HepG2 (cell line): ENCODE measurements around the gene TSPAN31. TPM values are rescaled to one million over a fixed set of nuclear protein-coding genes. Genes with fewer than 3 reads are reported as not detected.

Experiments
- ATAC-seq: fragments of 200-7000 bp; cut with Tn5 transposase; 3 replicates; pipeline ENCODE4 v1.9.1; 2020; ENCODE audit warnings: mild to moderate bottlenecking, moderate library complexity
- BruUV-seq: library from RNA; stranded (reverse); fragments of 400-500 nt; replicated peaks from 2 replicates; lab custom pipeline; 2021; lab: Mats Ljungman, UMichigan
- CTCF ChIA-PET: fragments of 300-600 bp; formaldehyde crosslinking; extraction: SDS; loops from one replicate; lab custom pipeline; 2021; ENCODE audit warnings: low total read pairs, inconsistent platforms, low intra/inter-chr PET ratio; lab: Yijun Ruan, JAX
- POLR2A ChIA-PET: fragments of 350-600 bp; sonication (Branson Sonifier 250); formaldehyde crosslinking; loops from one replicate; lab custom pipeline; 2020; ENCODE audit warnings: antibody characterized with exemption, inconsistent platforms; lab: Yijun Ruan, JAX
- DNase-seq: peaks from one replicate; pipeline ENCODE4 v3.0.0-alpha.2; 2015; ENCODE audit warnings: low spot score
- FAIRE-seq: peaks from 3 replicates; lab custom pipeline; 2011; peaks lifted over from hg19 to GRCh38; lab: Jason Lieb, UNC
- H2AFZ ChIP-seq: one replicate; pipeline ENCODE4 v1.6.1; 2011; ENCODE audit warnings: low read length, inconsistent platforms
- H3K27ac ChIP-seq: fragments of 300-600 bp; 3 replicates; pipeline ENCODE4 v1.8.0; 2011; ENCODE audit warnings: mixed run types, mild to moderate bottlenecking, mixed read lengths, low read length, inconsistent platforms; ENCODE audit not compliant: insufficient read depth; ENCODE audit errors: extremely low read length
- H3K27me3 ChIP-seq, 2 experiments: fragments of 200-600 bp in 1 of 2; 2 replicates in 1 of 2; 3 replicates in 1 of 2; pipeline versions ENCODE4 v1.6.0 to v1.8.0; 2011; ENCODE audit warnings: low read length in 2 of 2, mild to moderate bottlenecking in 2 of 2, moderate library complexity in 2 of 2, inconsistent platforms in 1 of 2; ENCODE audit not compliant: insufficient read depth in 2 of 2, control insufficient read depth in 1 of 2
- H3K36me3 ChIP-seq, 2 experiments: fragments of 200-600 bp in 1 of 2; replicated peaks in 1 of 2; 2 replicates in 1 of 2; 3 replicates in 1 of 2; pipeline versions ENCODE4 v1.5.1 to v1.8.0; 2011; ENCODE audit warnings: low read length in 2 of 2, inconsistent platforms in 1 of 2; ENCODE audit not compliant: insufficient read depth in 2 of 2, control insufficient read depth in 1 of 2
- H3K4me1 ChIP-seq: 2 replicates; pipeline ENCODE4 v1.5.1; 2012; ENCODE audit warnings: low read length, inconsistent platforms; ENCODE audit not compliant: insufficient read depth
- H3K4me2 ChIP-seq: 2 replicates; pipeline ENCODE4 v1.6.0; 2011; ENCODE audit warnings: low read depth, low read length, inconsistent platforms
- H3K4me3 ChIP-seq, 3 experiments: fragments of 200-600 bp in 1 of 3; sonication (generic), shearing (Covaris generic) in 1 of 3; replicated peaks in 1 of 3; 2 replicates each; pipeline ENCODE4 v1.5.1; 2011 to 2016; ENCODE audit warnings: low read length in 3 of 3, inconsistent platforms in 2 of 3, low read depth in 2 of 3, mild to moderate bottlenecking in 2 of 3, control low read depth in 1 of 3, mixed read lengths in 1 of 3; ENCODE audit not compliant: insufficient read depth in 1 of 3
- H3K79me2 ChIP-seq: one replicate; pipeline ENCODE4 v1.6.1; 2011; ENCODE audit warnings: low read length, inconsistent platforms; ENCODE audit not compliant: insufficient read depth
- H3K9ac ChIP-seq: 2 replicates; pipeline ENCODE4 v1.6.0; 2011; ENCODE audit warnings: mild to moderate bottlenecking, low read depth, low read length, inconsistent platforms; ENCODE audit not compliant: insufficient read depth
- H3K9me3 ChIP-seq: 2 replicates; pipeline ENCODE4 v1.5.1; 2012; ENCODE audit warnings: mild to moderate bottlenecking, low read length
- H4K20me1 ChIP-seq: 2 replicates; pipeline ENCODE4 v1.6.0; 2011; ENCODE audit warnings: inconsistent platforms, mild to moderate bottlenecking, low read length, moderate library complexity; ENCODE audit not compliant: insufficient read depth
- ATF1 ChIP-seq: IDR thresholded peaks from 2 replicates; pipeline ENCODE4 v1.6.1; 2016; ENCODE audit warnings: mild to moderate bottlenecking, control low read depth
- CSRNP1 ChIP-seq: sonication (generic); formaldehyde crosslinking; IDR thresholded peaks from 2 replicates; pipeline ENCODE4 v1.8.1; 2023; ENCODE audit warnings: mild to moderate bottlenecking, missing genetic modification reagents
- HNF4A ChIP-seq: sonication (generic); formaldehyde crosslinking; IDR thresholded peaks from 2 replicates; pipeline ENCODE4 v1.4.0; 2020; ENCODE audit warnings: missing genetic modification reagents
- HOXA3 ChIP-seq: sonication (generic); formaldehyde crosslinking; IDR thresholded peaks from 2 replicates; pipeline ENCODE4 v1.5.0; 2020; ENCODE audit warnings: missing genetic modification reagents
- MEIS2 ChIP-seq: sonication (generic); formaldehyde crosslinking; IDR thresholded peaks from 2 replicates; pipeline ENCODE4 v1.9.0; 2021; ENCODE audit warnings: mild to moderate bottlenecking, missing genetic modification reagents
- NR2F6 ChIP-seq, 2 experiments: IDR thresholded peaks; 2 replicates each; pipeline ENCODE4 v1.6.1; 2016; ENCODE audit warnings: antibody characterized with exemption in 1 of 2, mild to moderate bottlenecking in 1 of 2
- PAWR ChIP-seq: sonication (generic); formaldehyde crosslinking; IDR thresholded peaks from 2 replicates; pipeline ENCODE4 v1.4.0; 2020; ENCODE audit warnings: missing genetic modification reagents, mild to moderate bottlenecking, borderline replicate concordance
- SMYD3 ChIP-seq: sonication (generic); formaldehyde crosslinking; IDR thresholded peaks from 2 replicates; pipeline ENCODE4 v1.8.1; 2023; ENCODE audit warnings: mild to moderate bottlenecking, missing genetic modification reagents
- SUZ12 ChIP-seq: fragments of 150-350 bp; IDR thresholded peaks from 2 replicates; pipeline ENCODE4 v1.6.1; 2014; ENCODE audit warnings: low read depth, low read length
- TFDP1 ChIP-seq: IDR thresholded peaks from 2 replicates; pipeline ENCODE4 v1.6.1; 2016; ENCODE audit warnings: missing compliant biosample characterization, missing genetic modification reagents, borderline replicate concordance
- ZBTB10 ChIP-seq: sonication (generic); formaldehyde crosslinking; IDR thresholded peaks from 2 replicates; pipeline ENCODE4 v1.4.0; 2020; ENCODE audit warnings: missing genetic modification reagents, borderline replicate concordance
- ZFP37 ChIP-seq: sonication (generic); formaldehyde crosslinking; IDR thresholded peaks from 2 replicates; pipeline ENCODE4 v1.4.0; 2020; ENCODE audit warnings: missing genetic modification reagents, borderline replicate concordance
- ZNF235 ChIP-seq: sonication (generic); formaldehyde crosslinking; IDR thresholded peaks from 2 replicates; pipeline ENCODE4 v1.8.1; 2023; ENCODE audit warnings: mild to moderate bottlenecking, missing genetic modification reagents, borderline replicate concordance
- ZNF292 ChIP-seq: sonication (generic); formaldehyde crosslinking; IDR thresholded peaks from 2 replicates; pipeline ENCODE4 v1.8.1; 2022; ENCODE audit warnings: mild to moderate bottlenecking, low read depth, missing genetic modification reagents, borderline replicate concordance
- ZNF432 ChIP-seq: sonication (generic); formaldehyde crosslinking; IDR thresholded peaks from 2 replicates; pipeline ENCODE4 v1.5.0; 2020; ENCODE audit warnings: missing genetic modification reagents, mild to moderate bottlenecking, borderline replicate concordance
- ZNF577 ChIP-seq: sonication (generic); formaldehyde crosslinking; IDR thresholded peaks from 2 replicates; pipeline ENCODE4 v1.4.0; 2020; ENCODE audit warnings: mild to moderate bottlenecking, low read depth, missing genetic modification reagents, borderline replicate concordance
- ZNF775 ChIP-seq: sonication (generic); formaldehyde crosslinking; IDR thresholded peaks from 2 replicates; pipeline ENCODE4 v1.4.0; 2020; ENCODE audit warnings: missing genetic modification reagents, mild to moderate bottlenecking, moderate library complexity, borderline replicate concordance
- WGBS: methylation state at CpG from one replicate; pipeline ENCODE4 v1.1.6; 2017; ENCODE audit warnings: low lambda C conversion rate; 5-methylcytosine and 5-hydroxymethylcytosine counted together
- in situ Hi-C: cut with HindIII; loops from 2 replicates; pipeline ENCODE4 v1.10.0; 2017; ENCODE audit warnings: low pct_unique_long_range_greater_than_20kb; ENCODE audit not compliant: extremely low pct_ligation_motif_present
- intact Hi-C: fragments of 100-400 bp; cut with micrococcal nuclease; formaldehyde crosslinking; loops from one replicate; pipeline ENCODE4 v1.10.0; 2022; ENCODE audit not compliant: unreplicated experiment
- polyA plus RNA-seq, 8 experiments: library from polyadenylated mRNA; depleted of rRNA in 3 of 8; stranded (reverse) in 7 of 8; unstranded in 1 of 8; fragments of >200 nt; fragmentation: Illumina TruSeq in 4 of 8; extraction: Trizol in 4 of 8; gene quantifications; 2 replicates each; pipeline versions ENCODE4 v1.2.1 to v1.2.3, GENCODE V29; 2011 to 2016; ENCODE audit warnings: low read depth in 4 of 8, missing spikeins in 1 of 8, mixed read lengths in 1 of 8; ENCODE audit not compliant: insufficient read depth in 1 of 8
- total RNA-seq, 5 experiments: library from RNA; depleted of rRNA; stranded (reverse); fragments of >200 nt; fragmentation: Illumina TruSeq; extraction: Trizol; gene quantifications; 2 replicates each; pipeline ENCODE4 v1.2.3, GENCODE V29; 2016; ENCODE audit warnings: low read depth in 1 of 5

The TSPAN31 gene
- total and polyA plus RNA-seq, 2 of the 13 experiments (the other 11 are each of a cell fraction or from before 2014, with no cell fraction given) = 10.4 to 24.6 TPM

GRCh38 chr12:57755454-57756372 lies 10.9 kb downstream of the TSPAN31 start:
- 2% methylated on average over 3 of the region's 76 CpGs for WGBS
- peaks cover 17% of the 10 kb centered on the region for H3K79me2 ChIP-seq
- H3K4me2 ChIP-seq = peak overlapping the region; percentile 96
- H2AFZ ChIP-seq = peak overlapping the region; percentile 5
- DNase-seq (no peak), FAIRE-seq (no peak), ATAC-seq (peak; percentile 50)
- peaks cover 1 to 3% of the 10 kb centered on the region in 2 experiments; a peak in 2 of 5 replicates for H3K36me3 ChIP-seq
- ChIA-PET POLR2A (interaction anchor here (0.7 to 3.0 kb wide), 4 partner anchors 9 to 236 kb away, joined by 3 to 14 read pairs (median 9); partner anchors contain the start of genes CYP27B1, EEF1AKMT3 and METTL1), CTCF (interaction anchor here (1.2 to 1.8 kb wide), 2 partner anchors 9 to 150 kb away, joined by 3 to 9 read pairs; no protein-coding TSS in a partner anchor)
- intact Hi-C loops = no loop called here
- in situ Hi-C loops = no loop called here
- no peaks in the 10 kb centered on the region; a peak in 1 of 5 replicates for H3K27me3 ChIP-seq
- H3K4me3 ChIP-seq = peak overlapping the region; percentile 81 to 82 (median 81)
- H3K9me3 ChIP-seq = no peaks in the 10 kb centered on the region
- no TSS peak for BruUV-seq
- H3K27ac ChIP-seq = peak overlapping the region; percentile 67
- H4K20me1 ChIP-seq = 0 out of 2 replicates have a peak, but pooled peaks cover 5% of the 10 kb centered on the region
- H3K9ac ChIP-seq = peak overlapping the region; percentile 71
- peaks cover 37% of the 10 kb centered on the region for H3K4me1 ChIP-seq
- TF ChIP-seq ZNF432 (no peak), TFDP1 (CRISPR knock-in tag) (no peak; the same call in 1 of the 2 replicates), SUZ12 (no peak), ZFP37 (CRISPR knock-in tag) (no peak), ZBTB10 (peak; percentile 62; the same call in 1 of the 2 replicates), ZNF775 (no peak), CSRNP1 (CRISPR knock-in tag) (peak; percentile 61; the same call in 1 of the 2 replicates), SMYD3 (CRISPR knock-in tag) (no peak), PAWR (CRISPR knock-in tag) (no peak), ATF1 (no peak), MEIS2 (no peak), HOXA3 (CRISPR knock-in tag) (peak; percentile 66), ZNF235 (CRISPR knock-in tag) (no peak), ZNF577 (no peak), ZNF292 (no peak), NR2F6 (IDR thresholded peaks at IDR 0.05) (peak; percentile 74), NR2F6 (CRISPR knock-in tag; IDR thresholded peaks at IDR 0.05) (peak; percentile 83), HNF4A (CRISPR knock-in tag) (peak; percentile 62)
